HCT116 (cell line): ENCODE data around the gene CCSAP. TPM values are rescaled to one million over a fixed set of nuclear protein-coding genes. Genes with fewer than 3 reads are reported as not detected.

Experiments
- ATAC-seq: fragments of 200-7000 bp; cut with Tn5 transposase; 2 replicates; pipeline ENCODE4 v1.9.1; 2020; ENCODE audit warnings: mild to moderate bottlenecking, moderate library complexity
- BruUV-seq: library from RNA; stranded (reverse); fragments of 400-500 nt; replicated peaks from 2 replicates; lab custom pipeline; 2021; lab: Mats Ljungman, UMichigan
- CTCF ChIA-PET: fragments of 300-600 bp; sonication (Branson Sonifier 250); formaldehyde crosslinking; loops from one replicate; lab custom pipeline; 2021; ENCODE audit warnings: antibody characterized with exemption; lab: Charles Lee
- POLR2A ChIA-PET: fragments of 300-600, 350-600 bp; sonication (Branson Sonifier 250); formaldehyde crosslinking; loops from one replicate; lab custom pipeline; 2021; ENCODE audit warnings: antibody characterized with exemption; lab: Charles Lee
- RAD21 ChIA-PET, 2 experiments: fragments of 300-600 bp; sonication (Branson Sonifier 250); formaldehyde crosslinking; loops; one replicate each; lab custom pipeline; 2023; ENCODE audit warnings: low total read pairs in 2 of 2; ENCODE audit not compliant: uncharacterized antibody in 2 of 2, unreplicated experiment in 2 of 2, low non-redundant PET in 1 of 2; lab: Charles Lee
- DNase-seq: peaks from one replicate; pipeline ENCODE4 v3.0.0-alpha.2; 2010; ENCODE audit warnings: low read depth, low spot score
- H2AFZ ChIP-seq: fragments of 200-600 bp; shearing (Covaris generic), sonication (generic); 2 replicates; pipeline ENCODE4 v1.6.1; 2017; ENCODE audit warnings: low read depth, mixed run types, mixed read lengths, antibody characterized with exemption, low read length; ENCODE audit not compliant: poor library complexity, severe bottlenecking
- H3K27ac ChIP-seq: 2 replicates; pipeline ENCODE4 v1.5.1; 2012; ENCODE audit warnings: low read depth, low read length
- H3K27me3 ChIP-seq: fragments of 200-600 bp; sonication (generic); 2 replicates; pipeline ENCODE4 v1.6.1; 2016; ENCODE audit warnings: mixed run types, low read length, mixed read lengths; ENCODE audit not compliant: insufficient read depth
- H3K36me3 ChIP-seq, 2 experiments: fragments of 200-500 bp in 1 of 2; fragments of 200-600 bp in 1 of 2; sonication (Bioruptor generic) in 1 of 2; sonication (generic) in 1 of 2; 2 replicates each; pipeline versions ENCODE4 v1.5.1 to v1.6.1; 2014 to 2016; ENCODE audit warnings: low read length in 2 of 2, inconsistent platforms in 1 of 2, mixed read lengths in 1 of 2, mixed run types in 1 of 2; ENCODE audit not compliant: insufficient read depth in 2 of 2, control insufficient read depth in 1 of 2
- H3K4me1 ChIP-seq, 2 experiments: fragments of 200-600 bp in 1 of 2; sonication (generic) in 1 of 2; 2 replicates each; pipeline versions ENCODE4 v1.5.1 to v1.6.1; 2012 to 2017; ENCODE audit warnings: low read length in 2 of 2, inconsistent platforms in 1 of 2, mild to moderate bottlenecking in 1 of 2, mixed read lengths in 1 of 2, mixed run types in 1 of 2, moderate library complexity in 1 of 2; ENCODE audit not compliant: insufficient read depth in 2 of 2, control insufficient read depth in 1 of 2
- H3K4me2 ChIP-seq: fragments of 200-600 bp; sonication (generic); 2 replicates; pipeline ENCODE4 v1.6.1; 2017; ENCODE audit warnings: mixed run types, low read length, mixed read lengths
- H3K4me3 ChIP-seq, 2 experiments: fragments of 200-600 bp in 1 of 2; sonication (generic) in 1 of 2; replicated peaks in 1 of 2; 2 replicates each; pipeline ENCODE4 v1.5.1; 2011 to 2016; ENCODE audit warnings: low read length in 2 of 2, control low read depth in 1 of 2, low read depth in 1 of 2, mild to moderate bottlenecking in 1 of 2, mixed read lengths in 1 of 2, mixed run types in 1 of 2
- H3K79me2 ChIP-seq: fragments of 200-600 bp; sonication (generic); 2 replicates; pipeline ENCODE4 v1.6.1; 2017; ENCODE audit warnings: mild to moderate bottlenecking, mixed run types, low read length, moderate library complexity, mixed read lengths; ENCODE audit not compliant: insufficient read depth
- H3K9ac ChIP-seq: fragments of 200-600 bp; sonication (generic); 2 replicates; pipeline ENCODE4 v1.6.1; 2016; ENCODE audit warnings: low read length, mixed read lengths
- H3K9me2 ChIP-seq: fragments of 200-600 bp; sonication (generic), shearing (Covaris generic); 2 replicates; pipeline ENCODE4 v1.6.1; 2017; ENCODE audit warnings: mixed run types, mild to moderate bottlenecking, moderate library complexity; ENCODE audit not compliant: insufficient read depth
- H3K9me3 ChIP-seq, 2 experiments: fragments of 200-500 bp in 1 of 2; fragments of 200-600 bp in 1 of 2; sonication (Bioruptor generic) in 1 of 2; sonication (generic) in 1 of 2; 2 replicates each; pipeline ENCODE4 v1.6.1; 2014 to 2017; ENCODE audit warnings: low read length in 2 of 2, mixed read lengths in 2 of 2, inconsistent platforms in 1 of 2, low read depth in 1 of 2, mild to moderate bottlenecking in 1 of 2, mixed run types in 1 of 2, moderate library complexity in 1 of 2; ENCODE audit not compliant: control insufficient read depth in 1 of 2, insufficient read depth in 1 of 2
- H4K20me1 ChIP-seq: fragments of 200-600 bp; sonication (generic), shearing (Covaris generic); 2 replicates; pipeline ENCODE4 v1.6.1; 2017; ENCODE audit warnings: mixed run types, mild to moderate bottlenecking, moderate library complexity; ENCODE audit not compliant: insufficient read depth
- CEBPB ChIP-seq: IDR thresholded peaks from 2 replicates; pipeline ENCODE4 v1.6.1; 2012; ENCODE audit warnings: low read depth
- EGR1 ChIP-seq: IDR thresholded peaks from 2 replicates; pipeline ENCODE4 v1.6.1; 2012; ENCODE audit warnings: low read depth
- JUND ChIP-seq: IDR thresholded peaks from 2 replicates; pipeline ENCODE4 v1.6.1; 2012
- POLR2A ChIP-seq: IDR thresholded peaks from 2 replicates; pipeline ENCODE4 v1.7.0; 2011; ENCODE audit warnings: borderline replicate concordance; ENCODE audit not compliant: insufficient read depth, insufficient read length; ENCODE audit errors: extremely low read depth
- POLR2AphosphoS5 ChIP-seq: IDR thresholded peaks from 2 replicates; pipeline ENCODE4 v1.6.1; 2011; ENCODE audit warnings: mild to moderate bottlenecking, low read depth, low read length, moderate library complexity
- RAD21 ChIP-seq: IDR thresholded peaks from 2 replicates; pipeline ENCODE4 v1.6.1; 2012; ENCODE audit warnings: low read depth, mild to moderate bottlenecking
- SIN3A ChIP-seq: IDR thresholded peaks from 2 replicates; pipeline ENCODE4 v1.6.1; 2012; ENCODE audit warnings: low read depth
- SP1 ChIP-seq: IDR thresholded peaks from 2 replicates; pipeline ENCODE4 v1.6.1; 2012; ENCODE audit warnings: low read depth
- TCF7L2 ChIP-seq: IDR thresholded peaks from 2 replicates; pipeline ENCODE4 v1.7.0; 2011; ENCODE audit warnings: borderline replicate concordance, inconsistent platforms; ENCODE audit not compliant: insufficient read depth, insufficient read length; ENCODE audit errors: extremely low read depth
- YY1 ChIP-seq: IDR thresholded peaks from 2 replicates; pipeline ENCODE4 v1.6.1; 2011; ENCODE audit warnings: low read length, low read depth, moderate library complexity, mild to moderate bottlenecking; ENCODE audit not compliant: insufficient replicate concordance; ENCODE audit errors: extremely low read depth
- ZNF274 ChIP-seq: fragments of 200-500 bp; sonication (Bioruptor generic); IDR thresholded peaks from 2 replicates; pipeline ENCODE4 v1.6.1; 2014; ENCODE audit warnings: mild to moderate bottlenecking, low read depth, low read length, inconsistent platforms
- intact Hi-C: fragments of 100-400 bp; cut with micrococcal nuclease; formaldehyde crosslinking; loops from 2 replicates; pipeline ENCODE4 v1.10.0; 2022
- total RNA-seq: library from RNA; stranded (reverse); gene quantifications from one replicate; pipeline ENCODE4 v1.2.1, GENCODE V29; 2021; ENCODE audit not compliant: unreplicated experiment
- TF ChIP-seq, protein P1 (sequence below): IDR thresholded peaks from 2 replicates; pipeline ENCODE4 v1.6.1; 2012
- TF ChIP-seq, protein P2 (sequence below): IDR thresholded peaks from 2 replicates; pipeline ENCODE4 v1.6.1; 2012

The CCSAP gene
- total RNA-seq, 1 experiment from 2014 or later, result 10.9 TPM

DNA sequence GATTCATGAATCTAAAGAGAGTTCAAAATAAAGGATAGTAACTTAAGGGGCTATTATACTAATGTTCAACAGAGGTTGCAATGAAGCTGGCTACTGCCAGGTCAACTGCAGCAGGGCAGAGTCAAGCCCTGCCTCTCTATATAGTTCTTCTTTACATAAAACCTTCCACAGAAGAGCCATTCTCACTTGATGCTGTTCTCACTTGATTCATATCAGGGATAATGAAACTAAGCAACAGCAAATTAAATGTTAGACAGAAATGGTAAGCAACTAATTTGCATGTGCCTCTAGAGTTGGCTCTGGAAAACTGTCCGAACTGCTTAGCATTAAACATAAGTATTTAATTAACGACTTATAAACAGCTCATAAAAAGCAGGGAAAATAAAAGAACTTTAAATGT is 17.4 kb downstream of the CCSAP start:
- Histone ChIP-seq H4K20me1 (no peaks in the 10 kb centered on the region), H3K9me2 (no peaks in the 10 kb centered on the region), H3K36me3 (peaks cover 7 to 17% of the 10 kb centered on the region in 2 experiments; a peak in 2 of 4 replicates), H3K27ac (no peak overlapping the region), H2AFZ (no peak overlapping the region), H3K4me3 (no peak overlapping the region), H3K27me3 (no peaks in the 10 kb centered on the region)
- intact Hi-C loops, result no loop called here
- ATAC-seq, result no peak
- no peak for TF ChIP-seq CEBPB
- no peak for TF ChIP-seq RAD21
- TF ChIP-seq, all 23 proteins: peak for 0
- Histone ChIP-seq H3K79me2 (no peaks in the 10 kb centered on the region), H3K9me3 (no peaks in the 10 kb centered on the region), H3K4me2 (no peak overlapping the region), H3K4me1 (no peaks in the 10 kb centered on the region), H3K9ac (no peak overlapping the region)
- CTCF ChIA-PET, result no interaction called here
- no TSS peak for BruUV-seq
- POLR2A ChIA-PET, result no interaction called here
- RAD21 ChIA-PET, result interaction anchor here in 1 of 2 experiments (0.8 kb wide), 1 partner anchor 85 kb away, joined by 3 read pairs; no protein-coding TSS in a partner anchor
- no peak for DNase-seq

DNA sequence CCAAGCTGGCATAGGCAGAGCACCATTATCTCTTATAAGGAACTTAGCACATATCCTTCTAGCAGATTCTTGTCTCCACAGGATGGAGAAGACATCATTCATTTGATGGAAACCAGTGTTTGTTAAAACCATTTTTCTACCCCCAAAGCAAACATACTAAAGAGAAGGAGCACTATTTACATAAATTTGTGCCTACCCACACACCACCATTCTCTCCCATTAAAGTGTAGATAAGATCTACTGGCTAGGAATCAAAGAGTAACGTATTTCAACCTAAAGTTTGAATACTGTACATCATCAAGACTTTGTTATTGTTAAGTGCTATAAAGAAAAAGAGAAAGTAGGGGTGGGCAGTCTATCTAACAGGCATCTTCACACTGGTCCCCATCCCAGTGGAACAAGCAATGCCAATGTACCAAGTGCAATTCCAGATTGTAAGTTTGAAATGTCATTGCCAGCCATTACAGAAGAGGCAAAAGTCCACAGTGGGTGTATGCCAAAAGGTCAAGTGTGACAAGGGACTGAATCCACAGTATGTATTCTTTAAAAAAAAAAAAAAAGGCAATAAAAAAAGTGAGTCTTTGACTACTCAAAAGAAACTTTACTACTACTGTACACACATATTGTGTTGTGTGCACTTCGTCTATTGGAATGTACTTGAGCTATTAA is 18.8 kb downstream of the CCSAP start:
- TF ChIP-seq SP1 (no peak), YY1 (no peak), EGR1 (no peak), CEBPB (no peak), POLR2AphosphoS5 (no peak), ZNF274 (no peak), SIN3A (no peak), JUND (no peak), TCF7L2 (no peak), POLR2A (no peak)
- TF ChIP-seq, protein P1, sequence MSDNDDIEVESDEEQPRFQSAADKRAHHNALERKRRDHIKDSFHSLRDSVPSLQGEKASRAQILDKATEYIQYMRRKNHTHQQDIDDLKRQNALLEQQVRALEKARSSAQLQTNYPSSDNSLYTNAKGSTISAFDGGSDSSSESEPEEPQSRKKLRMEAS, result no peak
- TF ChIP-seq, protein P2, sequence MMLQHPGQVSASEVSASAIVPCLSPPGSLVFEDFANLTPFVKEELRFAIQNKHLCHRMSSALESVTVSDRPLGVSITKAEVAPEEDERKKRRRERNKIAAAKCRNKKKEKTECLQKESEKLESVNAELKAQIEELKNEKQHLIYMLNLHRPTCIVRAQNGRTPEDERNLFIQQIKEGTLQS, result no peak
- Histone ChIP-seq H3K36me3 (peaks cover 9 to 17% of the 10 kb centered on the region in 2 experiments; a peak in 2 of 4 replicates), H3K9me2 (no peaks in the 10 kb centered on the region), H3K79me2 (no peaks in the 10 kb centered on the region), H3K9ac (no peak overlapping the region), H3K27ac (no peak overlapping the region), H2AFZ (no peak overlapping the region), H3K4me2 (no peak overlapping the region), H3K4me1 (no peaks in the 10 kb centered on the region), H4K20me1 (no peaks in the 10 kb centered on the region), H3K4me3 (no peak overlapping the region), H3K27me3 (no peaks in the 10 kb centered on the region), H3K9me3 (no peaks in the 10 kb centered on the region)
- DNase-seq (no peak), ATAC-seq (no peak)
- intact Hi-C loops, result no loop called here
- ChIA-PET POLR2A (no interaction called here), RAD21 (no interaction called here), CTCF (no interaction called here)
- BruUV-seq, result no TSS peak
